HG02973 (cell line): ENCODE data around the gene RSPO1.

Source experiments
- ATAC-seq: cut with Tn5 transposase; IDR thresholded peaks from one replicate; pipeline ENCODE4 v1.9.1; 2021; ENCODE audit warnings: moderate library complexity; ENCODE audit not compliant: unreplicated experiment

The RSPO1 gene

DNA sequence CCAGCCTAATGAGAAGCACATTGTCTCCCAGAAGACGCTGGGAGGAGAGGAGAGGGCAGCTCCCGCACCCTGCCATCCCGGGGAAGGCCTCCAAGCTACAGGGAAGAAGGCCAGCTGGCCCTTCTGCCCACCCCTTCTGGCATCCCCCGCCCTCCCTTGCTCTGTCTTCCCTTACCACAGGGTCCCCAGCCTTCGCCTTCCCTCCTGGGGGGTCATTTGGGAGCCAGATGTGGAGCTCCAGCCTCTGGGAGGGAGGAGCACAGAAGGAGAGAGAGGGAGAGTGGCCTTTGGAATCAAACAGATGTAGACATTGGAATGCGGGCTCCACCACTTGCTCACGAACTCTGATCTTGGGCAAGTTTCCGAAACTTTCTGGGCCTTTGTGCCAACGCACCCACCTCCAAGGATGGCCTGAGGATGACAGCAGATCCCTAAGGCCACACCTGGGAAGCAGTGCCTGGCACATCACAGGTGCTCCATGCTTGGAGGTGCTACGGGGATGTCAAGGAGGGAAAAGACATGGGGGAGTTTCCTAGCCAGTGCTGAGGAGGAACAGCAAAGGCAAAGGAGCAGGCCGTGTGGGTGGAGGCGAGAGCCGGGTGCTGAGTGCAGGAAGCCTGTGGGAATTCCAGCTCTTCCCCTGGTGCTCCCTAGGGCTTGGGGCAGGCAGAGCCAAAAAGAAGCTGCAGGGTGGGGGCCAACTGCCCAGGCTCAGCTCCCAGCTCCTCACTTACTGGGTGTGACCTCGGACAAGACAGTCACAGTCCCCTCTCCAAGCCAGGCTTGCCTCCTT is 23.1 kb upstream of the RSPO1 start:
- ATAC-seq, result no peak

DNA sequence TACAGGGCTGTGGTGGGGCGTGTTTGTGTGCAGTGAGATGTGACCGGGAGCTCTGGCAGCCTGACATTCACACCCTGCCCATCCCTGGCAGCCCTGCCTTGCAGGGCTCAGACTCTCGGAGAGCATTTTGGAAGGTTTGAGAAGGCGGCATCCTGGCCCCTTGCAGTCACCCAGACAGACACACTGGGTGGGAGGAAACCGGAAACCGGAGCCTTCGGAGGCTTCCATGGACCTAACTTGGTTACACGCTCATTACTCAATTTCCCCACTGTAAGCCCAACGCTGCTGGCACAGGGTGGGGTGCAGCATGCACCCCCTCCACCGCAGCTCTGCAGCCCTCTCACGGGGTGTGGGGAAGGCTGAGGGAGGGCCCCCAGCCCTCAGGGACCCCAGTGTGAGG is 22.2 kb upstream of the RSPO1 start:
- ATAC-seq, result no peak

GRCh38 chr1:37656026-37656425 is 21.3 kb upstream of the RSPO1 start:
- ATAC-seq, result no peak

DNA sequence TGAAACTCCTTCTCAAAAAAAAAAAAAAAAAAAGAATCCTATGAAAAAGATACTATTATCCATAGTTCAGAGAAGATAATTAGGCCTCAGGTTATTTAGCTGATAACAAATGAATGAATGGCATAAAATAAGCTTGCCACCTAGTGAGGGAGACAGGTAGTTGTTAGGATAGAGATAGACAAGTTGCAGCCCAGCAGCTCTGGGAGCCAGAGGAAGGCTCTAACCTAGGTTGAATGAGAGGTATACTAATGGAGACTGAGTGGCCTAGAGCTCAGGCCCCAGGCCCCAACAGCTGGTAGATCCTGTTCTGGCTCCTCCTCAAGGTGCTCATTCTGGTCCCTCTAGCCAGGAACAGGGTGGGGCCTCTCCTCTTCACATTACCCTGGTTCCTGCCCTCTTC is 20.6 kb upstream of the RSPO1 start:
- no peak for ATAC-seq

GRCh38 chr1:37653906-37654305 is 19.2 kb upstream of the RSPO1 start:
- ATAC-seq, result no peak

GRCh38 chr1:37652976-37653375 is 18.3 kb upstream of the RSPO1 start:
- ATAC-seq, result no peak

DNA sequence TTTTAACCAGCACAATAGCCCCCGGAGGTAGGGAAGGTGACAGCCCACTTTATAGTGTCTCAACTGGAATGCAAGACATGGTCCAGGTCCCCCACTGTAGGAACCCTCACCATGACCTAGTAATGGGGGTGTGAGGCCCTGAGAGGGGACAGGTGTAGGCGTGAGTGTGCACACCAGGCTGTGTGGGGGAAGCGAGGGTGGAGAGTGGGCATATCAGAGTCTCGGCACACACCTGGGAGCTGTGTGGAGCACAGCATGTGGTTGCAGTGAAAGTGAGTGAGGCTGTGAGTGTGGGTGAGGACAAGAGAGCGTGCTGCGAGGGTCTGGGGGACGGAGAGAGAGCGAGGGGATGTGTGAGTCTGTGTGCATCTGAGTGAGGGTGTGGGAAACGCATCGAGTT is 17.1 kb upstream of the RSPO1 start:
- ATAC-seq, result no peak

GRCh38 chr1:37650721-37651120 is 16.0 kb upstream of the RSPO1 start:
- ATAC-seq, result no peak

- ATAC-seq, result no peak
These were observed 15.5 kb upstream of the RSPO1 start for GRCh38 chr1:37650173-37650572.

GRCh38 chr1:37647281-37647680 is 12.6 kb upstream of the RSPO1 start:
- no peak for ATAC-seq

DNA sequence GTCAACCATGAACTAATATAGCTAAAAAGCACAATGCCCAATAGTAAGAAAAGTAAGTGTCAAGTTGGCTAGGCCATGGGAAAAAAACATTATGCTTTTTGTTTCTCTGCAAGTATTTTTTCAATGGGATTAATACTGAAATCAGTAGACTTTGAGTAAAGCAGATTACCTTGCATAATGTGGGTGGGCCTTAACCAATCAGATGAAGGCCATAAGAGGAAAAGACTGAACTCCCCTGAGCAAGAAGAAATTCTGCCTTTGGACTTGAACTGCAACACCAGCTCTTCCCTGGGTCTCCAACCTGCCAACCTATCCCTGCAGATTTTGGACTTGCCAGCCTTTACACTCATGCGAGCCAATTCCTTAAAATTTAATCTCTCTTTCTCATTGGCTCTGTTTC is 6.4 kb upstream of the RSPO1 start:
- no peak for ATAC-seq

- ATAC-seq, result no peak
These were observed 1.7 kb upstream of the RSPO1 start for GRCh38 chr1:37636435-37636834.

- ATAC-seq, result no peak
These were observed 555 bp upstream of the RSPO1 start for GRCh38 chr1:37634992-37635902.

DNA sequence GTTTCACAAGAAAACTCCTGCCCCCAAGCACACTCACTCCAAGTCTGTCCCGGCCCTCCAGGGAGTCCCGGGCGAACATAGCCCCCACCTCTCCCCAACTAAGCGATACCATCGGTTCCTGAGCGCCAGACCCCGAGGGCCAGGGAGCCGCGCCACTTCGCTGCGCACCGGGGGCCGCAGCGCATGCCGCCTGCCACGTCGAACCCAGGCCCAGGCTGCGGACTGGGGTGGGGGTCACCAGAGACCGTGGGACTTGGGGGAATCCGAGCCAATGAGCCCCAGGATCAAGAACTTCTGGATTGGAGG is 801 bp downstream of the RSPO1 start:
- ATAC-seq, result no peak

DNA sequence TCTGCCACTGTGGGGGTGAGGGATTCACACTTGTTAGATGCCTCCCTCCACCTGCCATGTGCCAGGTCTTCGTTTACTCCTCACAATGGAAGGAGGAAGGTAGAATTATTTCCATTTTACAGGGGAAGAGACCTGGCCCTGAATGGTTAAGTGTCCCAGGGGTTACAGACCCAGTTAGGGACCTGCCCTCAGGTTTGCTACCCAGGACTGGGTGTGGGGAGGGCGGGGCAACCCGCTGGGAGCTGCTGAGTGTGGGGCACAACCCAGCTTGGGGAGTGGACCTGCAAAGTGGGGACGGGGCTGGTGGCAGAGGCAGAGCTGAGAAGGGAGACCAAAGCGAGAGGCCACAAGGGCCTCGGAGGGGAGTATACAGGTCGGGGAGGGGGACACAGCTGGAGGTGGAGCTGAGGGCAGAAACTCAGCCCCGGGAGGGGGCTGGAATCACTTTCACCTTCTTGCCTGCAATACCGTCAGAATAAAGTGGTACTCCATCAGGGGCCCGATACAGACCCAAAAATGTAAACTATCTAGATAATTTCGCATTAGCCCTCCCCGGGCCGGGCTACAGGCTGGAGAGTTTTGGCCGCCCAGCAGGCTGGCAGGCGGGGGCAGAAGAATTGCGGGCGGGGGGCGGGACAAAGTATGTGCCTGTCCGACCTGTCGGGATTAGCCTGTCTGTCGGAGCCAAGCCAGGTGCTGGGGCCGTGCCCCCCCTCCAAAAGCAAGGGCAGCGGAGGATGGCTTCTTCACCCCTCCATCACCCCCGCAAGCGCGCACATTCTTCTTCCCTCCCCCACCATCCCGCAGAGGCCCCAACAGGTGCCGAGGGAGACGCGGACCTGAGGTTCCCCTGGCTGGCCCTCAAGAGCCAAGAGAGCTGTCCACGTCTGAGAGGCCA is 1.4 kb downstream of the RSPO1 start:
- ATAC-seq, result no peak

GRCh38 chr1:37631036-37631435 is 3.7 kb downstream of the RSPO1 start:
- no peak for ATAC-seq

DNA sequence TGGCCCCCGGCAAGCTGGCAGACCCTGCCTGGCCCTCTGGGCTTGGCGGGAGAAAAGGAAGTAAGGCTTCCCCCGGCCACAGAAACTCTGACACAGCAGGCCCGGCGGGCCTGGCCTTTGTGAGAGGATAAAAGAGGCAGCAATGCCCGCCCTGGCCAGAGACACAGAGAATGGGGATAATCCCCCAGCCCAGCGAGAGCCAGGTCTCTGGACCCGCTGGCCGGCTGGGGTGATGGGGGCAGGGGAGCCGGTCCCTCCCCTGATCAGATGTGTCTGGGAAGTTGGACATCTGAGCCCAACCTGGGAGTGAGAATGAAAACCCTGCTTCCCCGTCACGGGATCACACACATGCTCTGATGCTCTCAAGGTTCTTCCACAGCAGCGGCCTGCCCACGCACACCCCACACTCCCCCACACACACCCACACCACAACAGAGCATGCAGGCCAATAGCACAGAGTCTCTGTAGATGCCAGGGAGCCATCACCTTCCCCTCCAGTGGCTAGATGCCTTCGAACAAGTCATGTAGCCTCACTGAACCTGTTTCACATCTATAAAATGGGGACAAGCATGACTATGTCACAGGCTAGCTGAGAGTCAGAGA is 4.2 kb downstream of the RSPO1 start:
- no peak for ATAC-seq

DNA sequence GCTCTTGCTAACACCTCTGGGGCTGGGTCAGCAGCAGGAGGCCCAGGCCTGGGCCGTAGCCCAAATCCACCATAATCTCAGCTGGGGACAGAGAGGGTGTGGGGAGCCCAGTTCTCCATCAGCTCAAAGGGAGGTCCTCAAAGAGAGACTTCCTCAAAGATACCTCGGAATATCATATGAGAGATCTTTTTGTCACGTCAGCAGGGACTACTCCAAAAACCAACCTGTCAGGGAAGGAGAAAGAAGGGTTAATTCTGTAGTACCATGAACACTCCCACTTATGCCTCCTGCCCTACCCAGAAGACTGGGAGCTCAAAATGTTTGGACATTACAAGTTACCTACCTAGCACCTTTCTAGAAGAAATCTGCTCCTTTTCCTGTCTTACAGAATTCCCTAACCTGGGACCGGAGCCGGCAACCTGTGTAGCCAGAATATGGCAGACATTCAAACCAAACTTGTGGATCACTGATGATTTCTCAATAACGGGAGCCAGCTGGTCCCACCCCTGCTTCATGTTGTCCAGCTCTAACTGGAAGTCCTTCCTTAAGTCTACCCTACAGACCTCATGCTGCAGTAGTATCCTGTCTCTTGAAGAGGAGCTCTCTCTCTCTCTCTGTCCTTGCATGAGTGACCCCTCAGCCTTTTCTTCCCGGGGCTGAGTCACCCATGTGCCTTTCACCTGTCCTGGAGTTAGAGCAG is 4.8 kb downstream of the RSPO1 start:
- no peak for ATAC-seq

GRCh38 chr1:37629008-37629407 is 5.7 kb downstream of the RSPO1 start:
- ATAC-seq, result no peak

DNA sequence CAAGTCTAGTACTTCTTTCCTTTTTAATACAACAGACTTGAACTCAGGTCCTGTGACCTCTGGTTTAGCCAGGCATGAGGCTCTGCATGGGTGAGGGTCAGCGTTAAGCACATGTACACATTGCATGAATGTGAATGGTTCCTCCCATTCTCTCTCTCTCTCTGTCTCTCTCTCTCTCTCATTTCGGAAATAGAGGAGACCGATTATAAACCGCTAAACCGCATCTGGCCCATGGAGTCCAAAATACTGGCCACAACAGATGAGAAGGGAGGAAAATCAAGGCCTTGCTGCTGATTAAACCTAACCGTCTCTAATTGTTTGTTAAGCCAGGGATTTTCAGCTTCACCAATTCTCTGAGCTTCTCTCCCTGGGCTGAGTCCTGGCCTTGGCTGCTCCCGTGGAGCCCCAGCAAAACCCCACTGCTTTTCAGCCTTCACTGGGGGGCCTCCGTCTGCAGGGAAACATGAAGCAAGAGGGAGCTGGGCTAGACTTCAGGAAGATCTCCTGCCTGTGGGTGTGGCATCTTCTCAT is 6.6 kb downstream of the RSPO1 start:
- ATAC-seq, result no peak
